Activated CD8-positive, alpha-beta memory T cell treated with anti-CD3 and anti-CD28 coated beads for 48 hours (primary cell): Measurements from ENCODE around the gene CDK5R2.

Experiments used
- DNase-seq, 3 experiments: peaks; one replicate each; pipeline ENCODE4 v3.0.0-alpha.2; 2020; ENCODE audit warnings: low read depth in 2 of 3, low spot score in 2 of 3

CDK5R2 gene

DNA sequence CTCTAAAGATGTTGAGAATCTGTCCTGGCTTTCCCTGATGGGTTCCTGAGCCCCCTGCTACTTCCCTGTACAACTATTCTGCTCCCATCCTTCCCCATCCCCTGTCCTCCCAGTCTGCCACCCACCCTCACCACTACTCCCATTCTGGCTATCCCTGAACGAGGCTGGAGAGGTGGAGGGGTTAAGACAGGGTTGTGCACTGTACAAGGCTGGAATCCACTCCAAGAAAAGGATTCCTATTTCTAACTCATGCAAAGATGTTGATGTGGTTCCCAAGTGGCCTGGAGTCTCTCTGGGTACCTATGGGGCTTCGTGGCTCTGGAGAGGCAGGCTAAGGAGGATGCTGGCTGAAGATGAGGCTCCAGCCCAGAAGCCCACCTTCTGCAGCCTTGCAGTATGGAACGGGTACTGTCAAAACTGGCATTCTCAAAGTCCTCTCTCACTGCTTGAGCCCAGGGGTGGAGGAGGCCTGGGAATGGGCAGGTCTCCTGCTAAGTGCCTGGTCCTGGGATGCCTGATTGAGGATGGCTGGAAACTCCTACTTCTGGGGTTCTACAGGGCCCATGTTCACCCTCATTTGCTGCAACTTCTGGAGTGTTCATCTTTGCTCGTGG, 26.8 kb downstream of the CDK5R2 start:
- no peak for DNase-seq

- DNase-seq, result no peak
These were observed 28.7 kb downstream of the CDK5R2 start for GRCh38 chr2:218988164-218988563.

- no peak for DNase-seq
These were observed 29.2 kb downstream of the CDK5R2 start for GRCh38 chr2:218988650-218989049.

GRCh38 chr2:218990052-218990451, 30.6 kb downstream of the CDK5R2 start:
- DNase-seq, result no peak

GRCh38 chr2:218990612-218991011, 31.1 kb downstream of the CDK5R2 start:
- DNase-seq, result no peak

DNA sequence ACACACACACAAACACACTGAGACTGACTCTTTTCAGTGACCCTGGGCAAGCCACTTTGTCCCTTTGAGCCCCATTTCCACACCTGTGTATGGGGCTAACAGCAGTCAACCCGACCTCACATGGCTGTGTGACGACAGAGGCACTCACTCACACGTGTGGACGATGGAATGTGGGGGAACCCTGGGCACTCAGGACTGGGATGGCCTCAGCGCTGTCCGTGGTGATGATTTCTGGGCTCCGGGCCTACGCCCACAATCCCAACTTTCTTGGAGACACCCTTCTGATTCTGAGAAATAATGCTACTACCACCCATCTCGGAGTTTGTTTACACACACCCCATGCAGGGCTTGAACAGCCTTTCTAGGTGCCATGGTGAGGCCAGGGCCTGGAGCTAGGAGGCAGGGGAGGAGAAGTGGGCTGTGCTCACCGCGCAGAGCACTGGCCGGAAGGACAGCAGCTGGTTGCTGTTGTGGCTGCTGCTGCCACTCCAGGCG, 32.3 kb downstream of the CDK5R2 start:
- no peak for DNase-seq

GRCh38 chr2:218992196-218992595, 32.7 kb downstream of the CDK5R2 start:
- DNase-seq, result no peak

GRCh38 chr2:218992703-218993344, 33.4 kb downstream of the CDK5R2 start:
- no peak for DNase-seq

- no peak for DNase-seq
These were observed 34.2 kb downstream of the CDK5R2 start, which contains the start of gene CRYBA2 for GRCh38 chr2:218993345-218994315. Gene CRYBA2, minus strand, starts transcription at chr2:218993422. Its CDS starts 246 bp downstream, at chr2:218993176.

GRCh38 chr2:218995561-218995960, 36.1 kb downstream of the CDK5R2 start:
- no peak for DNase-seq

DNA sequence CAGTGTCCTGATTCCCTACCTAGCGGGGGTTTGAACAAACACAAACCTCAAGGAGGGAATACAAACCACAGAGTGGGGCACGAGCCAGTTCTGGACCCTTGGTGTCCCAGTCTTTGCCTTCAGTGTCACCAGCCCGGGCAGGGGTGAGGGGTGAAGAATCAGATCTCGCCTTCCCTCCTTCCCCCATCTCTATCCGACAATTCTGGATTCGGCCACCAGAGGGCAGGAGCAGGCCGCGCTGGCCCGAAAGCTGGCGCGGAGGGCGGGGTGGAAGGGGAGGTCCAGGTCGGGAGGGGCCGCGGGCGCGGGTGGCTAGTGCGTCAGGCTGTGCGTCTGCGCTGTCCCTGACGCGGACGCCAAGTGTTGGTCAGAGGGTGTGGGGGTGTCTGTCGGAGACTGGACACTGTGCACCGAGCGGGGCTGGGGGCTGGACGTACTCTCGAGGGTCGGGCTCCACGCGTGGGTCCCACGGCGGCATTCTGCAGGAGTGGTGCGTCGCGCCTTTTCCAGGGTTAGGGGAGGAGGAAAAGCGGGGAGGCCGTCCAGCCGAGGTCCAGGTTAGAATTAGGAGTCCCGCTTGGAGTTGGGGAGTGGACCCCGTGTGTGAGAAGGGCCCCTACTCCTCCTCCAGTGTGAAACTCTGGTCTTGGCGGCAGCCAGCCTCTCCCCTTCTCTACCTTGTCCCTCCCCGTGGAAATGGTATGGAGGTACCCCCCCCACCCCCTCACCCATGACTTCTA, 36.7 kb downstream of the CDK5R2 start:
- DNase-seq, result peak; percentile 59 to 93 (median 78)

- DNase-seq, result no peak
These were observed 37.5 kb downstream of the CDK5R2 start for GRCh38 chr2:218996937-218997336.

DNA sequence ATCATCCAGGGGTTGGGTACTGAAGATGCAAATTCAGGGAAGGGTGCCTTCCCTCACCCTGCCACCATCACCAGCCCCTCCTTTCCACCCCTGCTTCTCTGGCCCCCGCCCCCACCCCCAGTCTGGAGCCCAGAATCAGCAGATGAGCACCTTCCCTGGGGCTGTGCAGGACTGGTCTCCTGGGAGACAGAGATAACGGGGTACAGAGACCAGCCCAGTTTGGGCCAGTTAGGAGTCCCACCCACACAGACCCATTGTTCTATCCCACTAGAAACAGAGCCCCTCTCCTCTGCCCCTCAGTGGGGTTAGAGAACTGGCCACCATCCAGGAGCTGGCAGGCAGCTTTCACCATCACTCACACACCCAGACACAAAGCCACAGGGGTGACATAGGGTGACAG, 38.3 kb downstream of the CDK5R2 start:
- no peak for DNase-seq

DNA sequence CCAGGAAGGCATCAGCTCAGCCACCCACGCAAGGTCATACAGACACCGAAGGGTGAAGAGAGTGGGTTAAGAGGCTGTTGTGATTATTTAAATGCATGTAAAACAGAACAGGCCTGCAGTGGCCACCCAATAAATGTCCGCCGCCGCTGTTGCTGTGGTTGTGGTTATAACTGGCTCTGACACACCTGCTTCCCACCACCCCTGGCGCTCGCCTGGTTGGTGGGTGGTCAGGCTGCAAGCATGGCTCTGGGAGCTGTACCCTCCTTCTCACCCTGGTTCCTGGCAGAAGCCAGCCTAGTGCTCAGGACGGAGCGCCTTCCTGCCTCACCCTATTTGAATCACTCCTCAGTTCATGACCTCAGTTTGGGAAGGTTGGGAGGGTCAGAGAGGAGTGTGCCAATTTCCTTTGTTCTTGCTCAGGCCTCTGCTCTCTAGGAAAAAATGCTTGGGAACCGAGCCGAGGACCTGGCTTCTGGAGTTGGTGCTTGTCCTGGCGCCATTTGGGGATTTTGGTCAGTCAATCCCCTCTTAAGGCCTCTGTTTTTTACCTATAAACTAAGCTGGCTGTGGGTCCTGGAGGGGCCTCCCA, 39.0 kb downstream of the CDK5R2 start:
- no peak for DNase-seq

DNA sequence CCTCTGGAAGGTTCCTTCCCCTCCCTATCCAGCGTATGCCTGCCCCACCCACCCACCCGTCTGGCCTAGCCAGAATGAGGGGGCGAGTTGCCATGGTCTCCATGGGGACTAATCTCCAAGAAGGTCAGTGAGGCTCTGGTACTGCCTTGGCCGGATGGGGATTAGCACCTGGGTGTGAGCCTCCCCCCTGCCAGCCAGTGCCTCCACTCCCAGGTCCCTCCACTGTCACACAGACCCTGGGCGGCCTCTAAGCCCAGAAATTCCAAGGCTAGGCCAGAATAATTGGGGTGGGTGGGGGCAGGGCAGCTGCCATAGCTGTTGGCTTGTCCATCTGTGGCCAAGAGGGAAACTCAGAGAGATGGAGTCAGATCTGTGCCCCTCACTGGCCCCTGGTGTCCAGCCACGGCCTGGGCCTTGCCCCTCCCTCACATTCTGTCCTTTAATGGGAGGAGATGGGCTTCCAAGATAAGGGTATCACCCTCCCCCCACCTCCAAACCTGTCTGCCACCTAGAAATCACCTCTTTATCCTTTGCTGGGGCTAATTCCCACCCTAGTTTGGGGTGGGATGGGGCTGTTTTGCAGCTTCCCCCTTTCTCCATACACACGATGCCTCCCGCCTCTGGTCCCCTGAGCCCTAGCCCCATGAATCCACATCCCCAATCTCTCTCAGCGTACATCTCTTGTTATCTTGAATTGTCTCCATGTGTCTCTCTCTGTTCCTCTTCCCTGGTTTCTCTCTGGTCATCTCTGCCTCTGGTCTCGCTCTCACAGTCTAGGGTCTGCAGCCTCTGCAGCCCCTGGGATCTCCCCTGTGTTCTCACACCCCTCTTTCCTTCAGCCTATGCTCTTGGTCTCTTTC, 39.8 kb downstream of the CDK5R2 start:
- no peak for DNase-seq

- no peak for DNase-seq
These were observed 40.6 kb downstream of the CDK5R2 start for GRCh38 chr2:218999881-219000568.

GRCh38 chr2:219000569-219000960, 41.1 kb downstream of the CDK5R2 start:
- no peak for DNase-seq

GRCh38 chr2:219001100-219001576, 41.7 kb downstream of the CDK5R2 start:
- DNase-seq, result no peak
